ENCODE data around the gene GASK1A.

The GASK1A gene

GRCh38 chr3:42980909-42981308 lies 1.8 kb downstream of the GASK1A start:
- no peak overlapping the region for H3K4me3 ChIP-seq (ENCODE audit: insufficient read depth, low read depth, low read length, poor library complexity, severe bottlenecking)
- no peaks in the 10 kb centered on the region for H3K9me3 ChIP-seq (ENCODE audit: control insufficient read depth, low read length)
- H3K36me3 ChIP-seq (ENCODE audit: control insufficient read depth, insufficient read depth, low read length), result no peaks in the 10 kb centered on the region
- H3K27ac ChIP-seq (ENCODE audit: insufficient read depth, low read length, poor library complexity, severe bottlenecking), result no peak overlapping the region
- DNase-seq, result no peak
- peaks cover 5% of the 10 kb centered on the region for H3K4me1 ChIP-seq (ENCODE audit: control insufficient read depth, insufficient read depth, low read length, poor library complexity, severe bottlenecking)
- H3K27me3 ChIP-seq (replicated peaks; ENCODE audit: control insufficient read depth, insufficient read depth, low read length, poor library complexity, severe bottlenecking), result peaks cover 22% of the 10 kb centered on the region

DNA sequence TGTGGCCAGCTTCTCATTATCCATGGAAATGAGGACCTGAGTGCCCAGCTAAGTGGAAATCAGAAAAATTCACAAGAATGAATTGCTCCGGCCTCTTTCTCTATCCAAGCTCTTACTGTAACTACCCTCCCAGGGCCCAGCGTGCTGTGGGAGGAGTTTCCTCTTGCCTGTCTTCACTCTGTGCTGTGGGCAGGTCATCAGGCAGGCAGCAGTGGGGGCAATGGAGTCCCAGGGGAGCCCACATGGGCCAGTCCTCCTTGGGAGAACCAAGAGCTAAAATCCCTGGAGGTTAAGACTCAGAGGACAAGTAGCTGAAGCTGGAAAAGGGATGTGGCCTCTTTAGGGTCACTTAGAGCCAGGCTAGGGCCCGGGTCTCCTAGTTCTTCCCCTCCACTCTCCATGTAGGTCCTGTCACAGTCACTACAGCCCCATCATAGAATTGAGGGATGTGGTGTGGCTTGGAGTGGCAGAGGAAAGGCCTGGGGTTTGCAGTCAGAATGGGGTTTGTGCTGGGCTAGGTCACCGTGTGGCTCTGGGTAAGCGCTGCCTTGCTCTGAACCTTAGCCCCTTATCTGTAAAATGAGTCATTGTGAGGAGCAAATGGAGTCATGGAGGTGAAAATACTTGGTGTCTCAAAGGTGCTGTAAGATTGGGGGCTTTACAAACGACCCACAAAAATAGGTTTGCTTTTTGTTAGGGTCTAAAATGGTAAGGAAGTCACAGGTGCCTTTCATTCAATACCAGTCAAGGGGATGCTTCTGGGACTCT lies 3.7 kb downstream of the GASK1A start:
- Histone ChIP-seq H3K9me3 (ENCODE audit: control insufficient read depth, low read length) (no peaks in the 10 kb centered on the region), H3K4me3 (ENCODE audit: insufficient read depth, low read depth, low read length, poor library complexity, severe bottlenecking) (no peak overlapping the region), H3K27me3 (replicated peaks; ENCODE audit: control insufficient read depth, insufficient read depth, low read length, poor library complexity, severe bottlenecking) (peaks cover 22% of the 10 kb centered on the region), H3K4me1 (ENCODE audit: control insufficient read depth, insufficient read depth, low read length, poor library complexity, severe bottlenecking) (peaks cover 5% of the 10 kb centered on the region), H3K36me3 (ENCODE audit: control insufficient read depth, insufficient read depth, low read length) (no peaks in the 10 kb centered on the region), H3K27ac (ENCODE audit: insufficient read depth, low read length, poor library complexity, severe bottlenecking) (no peak overlapping the region)
- no peak for DNase-seq

- Histone ChIP-seq H3K27ac (ENCODE audit: insufficient read depth, low read length, poor library complexity, severe bottlenecking) (no peak overlapping the region), H3K4me3 (ENCODE audit: insufficient read depth, low read depth, low read length, poor library complexity, severe bottlenecking) (no peak overlapping the region), H3K4me1 (ENCODE audit: control insufficient read depth, insufficient read depth, low read length, poor library complexity, severe bottlenecking) (peaks cover 4% of the 10 kb centered on the region), H3K27me3 (replicated peaks; ENCODE audit: control insufficient read depth, insufficient read depth, low read length, poor library complexity, severe bottlenecking) (peaks cover 19% of the 10 kb centered on the region), H3K36me3 (ENCODE audit: control insufficient read depth, insufficient read depth, low read length) (no peaks in the 10 kb centered on the region), H3K9me3 (ENCODE audit: control insufficient read depth, low read length) (no peaks in the 10 kb centered on the region)
- no peak for DNase-seq
These were observed 4.8 kb downstream of the GASK1A start for GRCh38 chr3:42983927-42984326.

DNA sequence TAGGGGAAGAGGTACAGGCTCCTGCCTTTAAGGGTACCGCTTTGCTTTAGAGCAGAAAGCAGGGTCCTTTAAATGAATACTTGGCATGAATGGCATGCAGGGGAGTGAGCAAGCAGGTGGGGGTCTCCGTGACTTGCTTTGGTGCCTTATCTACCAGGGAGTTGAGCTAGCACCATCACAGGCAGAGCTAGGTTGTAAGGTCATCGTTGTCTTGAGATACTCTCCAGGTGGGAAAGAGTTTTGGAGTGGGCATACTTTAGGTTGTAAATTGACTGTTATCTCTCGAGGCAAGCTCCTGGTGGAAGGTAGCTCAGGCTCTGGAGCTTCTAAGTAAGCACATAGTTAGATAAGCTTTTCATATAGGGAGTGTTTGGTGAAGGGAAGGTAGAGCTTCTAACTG lies 5.6 kb downstream of the GASK1A start:
- peaks cover 14% of the 10 kb centered on the region for H3K27me3 ChIP-seq (replicated peaks; ENCODE audit: control insufficient read depth, insufficient read depth, low read length, poor library complexity, severe bottlenecking)
- no peak overlapping the region for H3K27ac ChIP-seq (ENCODE audit: insufficient read depth, low read length, poor library complexity, severe bottlenecking)
- H3K36me3 ChIP-seq (ENCODE audit: control insufficient read depth, insufficient read depth, low read length), result no peaks in the 10 kb centered on the region

DNA sequence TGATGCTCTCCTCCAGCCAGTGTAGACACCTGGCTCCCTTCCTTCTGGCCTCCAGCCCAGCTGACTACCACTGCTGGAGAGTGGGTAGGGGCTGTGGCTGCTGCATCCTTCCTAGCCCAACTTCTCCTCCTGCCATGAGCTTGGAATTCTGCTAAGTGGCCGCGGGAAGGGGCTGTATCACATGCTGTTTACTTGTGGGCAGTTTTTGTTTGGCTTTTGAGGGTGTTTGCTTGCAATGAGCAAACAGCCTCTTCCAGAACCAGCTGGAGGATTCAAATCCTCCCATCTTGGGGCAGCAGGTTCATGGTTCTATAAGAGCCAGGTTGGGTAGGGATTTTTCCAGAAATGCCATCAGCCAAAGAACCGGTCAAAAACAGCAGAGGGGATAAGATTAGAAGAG lies 9.0 kb downstream of the GASK1A start:
- Histone ChIP-seq H3K27ac (ENCODE audit: insufficient read depth, low read length, poor library complexity, severe bottlenecking) (no peak overlapping the region), H3K4me1 (ENCODE audit: control insufficient read depth, insufficient read depth, low read length, poor library complexity, severe bottlenecking) (no peaks in the 10 kb centered on the region)
- DNase-seq, result no peak

More for the DNA sequence above, 5.6 kb downstream of the GASK1A start:
- Histone ChIP-seq H3K9me3 (ENCODE audit: control insufficient read depth, low read length) (no peaks in the 10 kb centered on the region), H3K4me3 (ENCODE audit: insufficient read depth, low read depth, low read length, poor library complexity, severe bottlenecking) (no peak overlapping the region), H3K4me1 (ENCODE audit: control insufficient read depth, insufficient read depth, low read length, poor library complexity, severe bottlenecking) (no peaks in the 10 kb centered on the region)
- DNase-seq, result no peak

GRCh38 chr3:42988566-42988965 lies 9.5 kb downstream of the GASK1A start:
- H3K27me3 ChIP-seq (replicated peaks; ENCODE audit: control insufficient read depth, insufficient read depth, low read length, poor library complexity, severe bottlenecking), result no peaks in the 10 kb centered on the region
- no peak overlapping the region for H3K27ac ChIP-seq (ENCODE audit: insufficient read depth, low read length, poor library complexity, severe bottlenecking)
- DNase-seq, result no peak
- no peaks in the 10 kb centered on the region for H3K9me3 ChIP-seq (ENCODE audit: control insufficient read depth, low read length)
- H3K4me1 ChIP-seq (ENCODE audit: control insufficient read depth, insufficient read depth, low read length, poor library complexity, severe bottlenecking), result no peaks in the 10 kb centered on the region
- H3K4me3 ChIP-seq (ENCODE audit: insufficient read depth, low read depth, low read length, poor library complexity, severe bottlenecking), result no peak overlapping the region
- no peaks in the 10 kb centered on the region for H3K36me3 ChIP-seq (ENCODE audit: control insufficient read depth, insufficient read depth, low read length)

More for the DNA sequence above, 9.0 kb downstream of the GASK1A start:
- no peak overlapping the region for H3K4me3 ChIP-seq (ENCODE audit: insufficient read depth, low read depth, low read length, poor library complexity, severe bottlenecking)
- H3K27me3 ChIP-seq (replicated peaks; ENCODE audit: control insufficient read depth, insufficient read depth, low read length, poor library complexity, severe bottlenecking), result no peaks in the 10 kb centered on the region
- H3K9me3 ChIP-seq (ENCODE audit: control insufficient read depth, low read length), result no peaks in the 10 kb centered on the region
- H3K36me3 ChIP-seq (ENCODE audit: control insufficient read depth, insufficient read depth, low read length), result no peaks in the 10 kb centered on the region

- no peak for DNase-seq
- H3K27ac ChIP-seq (ENCODE audit: insufficient read depth, low read length, poor library complexity, severe bottlenecking), result no peak overlapping the region
- H3K9me3 ChIP-seq (ENCODE audit: control insufficient read depth, low read length), result no peaks in the 10 kb centered on the region
- no peaks in the 10 kb centered on the region for H3K4me1 ChIP-seq (ENCODE audit: control insufficient read depth, insufficient read depth, low read length, poor library complexity, severe bottlenecking)
- H3K4me3 ChIP-seq (ENCODE audit: insufficient read depth, low read depth, low read length, poor library complexity, severe bottlenecking), result no peak overlapping the region
- no peaks in the 10 kb centered on the region for H3K27me3 ChIP-seq (replicated peaks; ENCODE audit: control insufficient read depth, insufficient read depth, low read length, poor library complexity, severe bottlenecking)
- H3K36me3 ChIP-seq (ENCODE audit: control insufficient read depth, insufficient read depth, low read length), result no peaks in the 10 kb centered on the region
These were observed 12.5 kb downstream of the GASK1A start for GRCh38 chr3:42991341-42992315.

- no peaks in the 10 kb centered on the region for H3K4me1 ChIP-seq (ENCODE audit: control insufficient read depth, insufficient read depth, low read length, poor library complexity, severe bottlenecking)
- no peak overlapping the region for H3K4me3 ChIP-seq (ENCODE audit: insufficient read depth, low read depth, low read length, poor library complexity, severe bottlenecking)
- DNase-seq, result no peak
- no peaks in the 10 kb centered on the region for H3K9me3 ChIP-seq (ENCODE audit: control insufficient read depth, low read length)
- H3K27me3 ChIP-seq (replicated peaks; ENCODE audit: control insufficient read depth, insufficient read depth, low read length, poor library complexity, severe bottlenecking), result no peaks in the 10 kb centered on the region
- no peak overlapping the region for H3K27ac ChIP-seq (ENCODE audit: insufficient read depth, low read length, poor library complexity, severe bottlenecking)
- no peaks in the 10 kb centered on the region for H3K36me3 ChIP-seq (ENCODE audit: control insufficient read depth, insufficient read depth, low read length)
These were observed 15.5 kb downstream of the GASK1A start for GRCh38 chr3:42994595-42994994.

GRCh38 chr3:42996021-42996420 lies 16.9 kb downstream of the GASK1A start:
- H3K9me3 ChIP-seq (ENCODE audit: control insufficient read depth, low read length), result no peaks in the 10 kb centered on the region
- no peak overlapping the region for H3K4me3 ChIP-seq (ENCODE audit: insufficient read depth, low read depth, low read length, poor library complexity, severe bottlenecking)
- H3K27me3 ChIP-seq (replicated peaks; ENCODE audit: control insufficient read depth, insufficient read depth, low read length, poor library complexity, severe bottlenecking), result no peaks in the 10 kb centered on the region
- H3K36me3 ChIP-seq (ENCODE audit: control insufficient read depth, insufficient read depth, low read length), result no peaks in the 10 kb centered on the region
- no peak for DNase-seq
- no peaks in the 10 kb centered on the region for H3K4me1 ChIP-seq (ENCODE audit: control insufficient read depth, insufficient read depth, low read length, poor library complexity, severe bottlenecking)
- no peak overlapping the region for H3K27ac ChIP-seq (ENCODE audit: insufficient read depth, low read length, poor library complexity, severe bottlenecking)

GRCh38 chr3:42996633-42997075 lies 17.5 kb downstream of the GASK1A start:
- no peaks in the 10 kb centered on the region for H3K27me3 ChIP-seq (replicated peaks; ENCODE audit: control insufficient read depth, insufficient read depth, low read length, poor library complexity, severe bottlenecking)
- H3K27ac ChIP-seq (ENCODE audit: insufficient read depth, low read length, poor library complexity, severe bottlenecking), result no peak overlapping the region
- DNase-seq, result no peak
- no peak overlapping the region for H3K4me3 ChIP-seq (ENCODE audit: insufficient read depth, low read depth, low read length, poor library complexity, severe bottlenecking)
- H3K36me3 ChIP-seq (ENCODE audit: control insufficient read depth, insufficient read depth, low read length), result no peaks in the 10 kb centered on the region
- no peaks in the 10 kb centered on the region for H3K4me1 ChIP-seq (ENCODE audit: control insufficient read depth, insufficient read depth, low read length, poor library complexity, severe bottlenecking)
- no peaks in the 10 kb centered on the region for H3K9me3 ChIP-seq (ENCODE audit: control insufficient read depth, low read length)
